ENCODE measurements around the gene GMPPB. TPM values are rescaled to one million over a fixed set of nuclear protein-coding genes. Genes with fewer than 3 reads are reported as not detected.

GMPPB gene
- polyA plus RNA-seq, 1 donor (not counting 4 experiments of a cell fraction or from before 2014, with no cell fraction given): 17.4 TPM

- no peaks in the 10 kb centered on the region for H3K9me3 ChIP-seq (ENCODE audit: control insufficient read depth, low read depth, low read length)
- H4K20me1 ChIP-seq (ENCODE audit: control insufficient read depth, extremely low read depth, insufficient read depth, low read length): no peaks in the 10 kb centered on the region
- H3K4me2 ChIP-seq (ENCODE audit: control insufficient read depth, extremely low read depth, insufficient read depth, low read depth, low read length): no peak overlapping the region
- no peaks in the 10 kb centered on the region for H3K4me1 ChIP-seq (ENCODE audit: control insufficient read depth, extremely low read depth, insufficient read depth, low read length)
- FAIRE-seq: no peak
- TF ChIP-seq EZH2 (IDR thresholded peaks at IDR 0.05; ENCODE audit: low read length): no peak
- peak in 1 of 3 experiments; percentile 11 for TF ChIP-seq CTCF (optimal IDR thresholded peaks at IDR 0.05 in 1 of 3, IDR thresholded peaks at IDR 0.05 in 1 of 3, conservative IDR thresholded peaks at IDR 0.05 in 1 of 3; ENCODE audit: extremely low read depth in 1 of 3, insufficient read depth in 2 of 3, low read length in 3 of 3)
- no peaks in the 10 kb centered on the region for H3K9me1 ChIP-seq (ENCODE audit: control insufficient read depth, extremely low read depth, insufficient read depth, low read length)
- DNase-seq (ENCODE audit: low read depth, low spot score): no peak
- H2AFZ ChIP-seq (ENCODE audit: control insufficient read depth, low read length): no peak overlapping the region
- no peaks in the 10 kb centered on the region for H3K79me2 ChIP-seq (ENCODE audit: control insufficient read depth, insufficient read depth, low read length)
- no peak overlapping the region for H3K9ac ChIP-seq (ENCODE audit: control insufficient read depth, extremely low read depth, insufficient read depth, low read length)
- H3K27ac ChIP-seq (ENCODE audit: control insufficient read depth, insufficient read depth, low read length): no peak overlapping the region
- H3K27me3 ChIP-seq (ENCODE audit: control insufficient read depth, extremely low read depth, insufficient read depth, low read length): no peaks in the 10 kb centered on the region
- dilution Hi-C loops (cut with MboI; ENCODE audit: extremely low pct_ligation_motif_present, low sequenced_read_pairs): no loop called here
- peaks cover 37 to 38% of the 10 kb centered on the region in 2 experiments for H3K36me3 ChIP-seq (ENCODE audit: control insufficient read depth in 2 of 2, extremely low read depth in 1 of 2, insufficient read depth in 2 of 2, low read length in 2 of 2)
- H3K4me3 ChIP-seq (ENCODE audit: control insufficient read depth in 2 of 3, extremely low read depth in 1 of 3, insufficient read depth in 2 of 3, low read depth in 1 of 3, low read length in 3 of 3): no peak overlapping the region
These were observed 23.2 kb downstream of the GMPPB start for GRCh38 chr3:49700453-49701128.

DNA sequence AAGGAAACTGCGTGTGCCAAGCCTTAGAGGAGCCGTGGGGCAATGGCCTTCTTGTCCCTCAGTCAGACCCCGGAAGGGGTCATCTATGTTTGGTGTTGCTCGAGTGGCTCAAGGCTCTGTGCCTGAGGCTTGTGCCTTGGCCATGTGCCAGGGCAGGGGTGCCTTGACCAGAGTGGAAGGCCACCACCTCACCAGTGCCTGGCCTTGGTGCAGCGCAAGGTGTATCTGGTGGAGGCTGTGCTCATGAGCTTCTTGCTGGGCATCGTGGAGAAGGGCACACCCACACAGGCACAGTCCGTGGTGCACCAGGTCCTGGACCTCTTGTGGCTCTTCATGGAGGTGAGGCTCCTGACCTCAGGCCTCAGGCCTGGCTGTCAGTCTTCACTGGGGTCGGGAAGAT lies 23.7 kb downstream of the GMPPB start:
- Histone ChIP-seq H4K20me1 (ENCODE audit: control insufficient read depth, extremely low read depth, insufficient read depth, low read length) (no peaks in the 10 kb centered on the region), H3K9me1 (ENCODE audit: control insufficient read depth, extremely low read depth, insufficient read depth, low read length) (no peaks in the 10 kb centered on the region), H3K27ac (ENCODE audit: control insufficient read depth, insufficient read depth, low read length) (no peak overlapping the region), H3K9me3 (ENCODE audit: control insufficient read depth, low read depth, low read length) (no peaks in the 10 kb centered on the region), H3K4me2 (ENCODE audit: control insufficient read depth, extremely low read depth, insufficient read depth, low read depth, low read length) (no peak overlapping the region), H3K9ac (ENCODE audit: control insufficient read depth, extremely low read depth, insufficient read depth, low read length) (no peak overlapping the region), H3K4me1 (ENCODE audit: control insufficient read depth, extremely low read depth, insufficient read depth, low read length) (no peaks in the 10 kb centered on the region), H3K36me3 (ENCODE audit: control insufficient read depth in 2 of 2, extremely low read depth in 1 of 2, insufficient read depth in 2 of 2, low read length in 2 of 2) (peaks cover 33 to 34% of the 10 kb centered on the region in 2 experiments), H3K4me3 (ENCODE audit: control insufficient read depth in 2 of 3, extremely low read depth in 1 of 3, insufficient read depth in 2 of 3, low read depth in 1 of 3, low read length in 3 of 3) (no peak overlapping the region), H3K79me2 (ENCODE audit: control insufficient read depth, insufficient read depth, low read length) (no peaks in the 10 kb centered on the region), H3K27me3 (ENCODE audit: control insufficient read depth, extremely low read depth, insufficient read depth, low read length) (no peaks in the 10 kb centered on the region), H2AFZ (ENCODE audit: control insufficient read depth, low read length) (no peak overlapping the region)
- dilution Hi-C loops (cut with MboI; ENCODE audit: extremely low pct_ligation_motif_present, low sequenced_read_pairs): no loop called here
- no peak for DNase-seq (ENCODE audit: low read depth, low spot score)
- no peak for FAIRE-seq
- no peak for TF ChIP-seq EZH2 (IDR thresholded peaks at IDR 0.05; ENCODE audit: low read length)
- TF ChIP-seq CTCF (optimal IDR thresholded peaks at IDR 0.05 in 1 of 3, IDR thresholded peaks at IDR 0.05 in 1 of 3, conservative IDR thresholded peaks at IDR 0.05 in 1 of 3; ENCODE audit: extremely low read depth in 1 of 3, insufficient read depth in 2 of 3, low read length in 3 of 3): no peak

All from keratinocyte (primary cell).